ENCODE data around the gene LRFN5. TPM values are rescaled to one million over a fixed set of nuclear protein-coding genes. Genes with fewer than 3 reads are reported as not detected.

Gene LRFN5
- polyA plus RNA-seq, 3 donors: not detected

- no peaks in the 10 kb centered on the region for H3K4me1 Mint-ChIP-seq
- Histone ChIP-seq H3K4me2 (replicated peaks; ENCODE audit: extremely low read depth, low read length, poor library complexity, severe bottlenecking) (no peak overlapping the region), H3K27ac (ENCODE audit: low read depth in 1 of 2, low read length in 2 of 2) (no peak overlapping the region), H2AFZ (ENCODE audit: insufficient read depth, low read depth, low read length, poor library complexity, severe bottlenecking) (no peak overlapping the region), H3K4me1 (ENCODE audit: control insufficient read depth in 1 of 2, insufficient read depth in 2 of 2, low read length in 2 of 2) (no peaks in the 10 kb centered on the region), H3K36me3 (replicated peaks in 1 of 2; ENCODE audit: control insufficient read depth in 1 of 2, insufficient read depth in 2 of 2, low read length in 2 of 2) (no peaks in the 10 kb centered on the region), H3K9me3 (replicated peaks in 1 of 2; ENCODE audit: control insufficient read depth in 1 of 2, insufficient read depth in 1 of 2, low read length in 2 of 2) (peaks cover 3 to 4% of the 10 kb centered on the region in 2 donors), H3K79me2 (ENCODE audit: insufficient read depth, low read length) (no peaks in the 10 kb centered on the region), H3K4me3 (replicated peaks in 1 of 3; ENCODE audit: low read depth in 2 of 3, low read length in 3 of 3) (no peak overlapping the region), H4K20me1 (ENCODE audit: insufficient read depth, low read length) (no peaks in the 10 kb centered on the region), H3K9ac (ENCODE audit: insufficient read depth, low read length, poor library complexity, severe bottlenecking) (no peak overlapping the region), H3K27me3 (ENCODE audit: control insufficient read depth in 2 of 2, insufficient read depth in 2 of 2, low read length in 2 of 2) (no peaks in the 10 kb centered on the region)
- DNase-seq: no peak
- H3K4me3 Mint-ChIP-seq: no peak overlapping the region
- no peaks in the 10 kb centered on the region for H3K27me3 Mint-ChIP-seq (ENCODE audit: low read depth in 3 of 3)
- intact Hi-C loops (cut with micrococcal nuclease): no loop called here
- peaks cover 0 to 3% (median 0%) of the 10 kb centered on the region in 7 donors for H3K9me3 Mint-ChIP-seq
- H3K27ac Mint-ChIP-seq: no peak overlapping the region
- no peak for TF ChIP-seq CTCF (IDR thresholded peaks at IDR 0.05)
- H3K36me3 Mint-ChIP-seq: no peaks in the 10 kb centered on the region
- WGBS (ENCODE audit: insufficient coverage): 78% methylated on average over 8 of the region's 8 CpGs
Observed at GRCh38 chr14:41891624-41892023, 284.9 kb downstream of the LRFN5 start.

GRCh38 chr14:41899416-41899815 lies 292.7 kb downstream of the LRFN5 start:
- no peak overlapping the region for H2AFZ ChIP-seq (ENCODE audit: insufficient read depth, low read depth, low read length, poor library complexity, severe bottlenecking)
- H3K9me3 ChIP-seq (replicated peaks in 1 of 2; ENCODE audit: control insufficient read depth in 1 of 2, insufficient read depth in 1 of 2, low read length in 2 of 2): no peaks in the 10 kb centered on the region
- H3K79me2 ChIP-seq (ENCODE audit: insufficient read depth, low read length): no peaks in the 10 kb centered on the region
- Mint-ChIP-seq H3K4me1 (no peaks in the 10 kb centered on the region), H3K27me3 (ENCODE audit: low read depth in 3 of 3) (peaks cover 0 to 2% (median 0%) of the 10 kb centered on the region in 3 donors), H3K36me3 (no peaks in the 10 kb centered on the region), H3K9me3 (no peaks in the 10 kb centered on the region), H3K4me3 (no peak overlapping the region), H3K27ac (no peak overlapping the region)
- no peak overlapping the region for H3K4me2 ChIP-seq (replicated peaks; ENCODE audit: extremely low read depth, low read length, poor library complexity, severe bottlenecking)
- H3K9ac ChIP-seq (ENCODE audit: insufficient read depth, low read length, poor library complexity, severe bottlenecking): no peak overlapping the region
- H3K4me1 ChIP-seq (ENCODE audit: control insufficient read depth in 1 of 2, insufficient read depth in 2 of 2, low read length in 2 of 2): no peaks in the 10 kb centered on the region
- no peak for DNase-seq
- intact Hi-C loops (cut with micrococcal nuclease): no loop called here
- no peaks in the 10 kb centered on the region for H4K20me1 ChIP-seq (ENCODE audit: insufficient read depth, low read length)
- no peak overlapping the region for H3K27ac ChIP-seq (ENCODE audit: low read depth in 1 of 2, low read length in 2 of 2)
- no peak overlapping the region for H3K4me3 ChIP-seq (replicated peaks in 1 of 3; ENCODE audit: low read depth in 2 of 3, low read length in 3 of 3)
- no peak for TF ChIP-seq CTCF (IDR thresholded peaks at IDR 0.05)
- H3K27me3 ChIP-seq (ENCODE audit: control insufficient read depth in 2 of 2, insufficient read depth in 2 of 2, low read length in 2 of 2): no peaks in the 10 kb centered on the region
- no peaks in the 10 kb centered on the region for H3K36me3 ChIP-seq (replicated peaks in 1 of 2; ENCODE audit: control insufficient read depth in 1 of 2, insufficient read depth in 2 of 2, low read length in 2 of 2)
